Measurements from ENCODE around the gene SLC6A18.

GRCh38 chr5:1185629-1186350, 39.4 kb upstream of the SLC6A18 start:
- TF ChIP-seq EP300 (IDR thresholded peaks at IDR 0.05; ENCODE audit: borderline replicate concordance in 1 of 2, low read depth in 1 of 2, low read length in 1 of 2): peak in 1 of 2 experiments; percentile 70; a peak in 1 of 4 replicates
- no peak for TF ChIP-seq CTCF (IDR thresholded peaks at IDR 0.05)
- TF ChIP-seq SMC3 (IDR thresholded peaks at IDR 0.05; ENCODE audit: low read depth, low read length): no peak
- TF ChIP-seq REST (IDR thresholded peaks at IDR 0.05; ENCODE audit: low read depth, low read length): no peak
- TF ChIP-seq MAX (IDR thresholded peaks at IDR 0.05; ENCODE audit: low read depth): no peak

All from SK-N-SH (cell line).